Raji (cell line): ENCODE measurements around the gene PRAMEF9.
"Not testable (repeated sequence)": the region's sequence is repeated elsewhere in the genome, so short reads cannot be mapped to it uniquely, and the experiment has no call there.

Source experiments
- POLR2A ChIP-seq: IDR thresholded peaks from 2 replicates; pipeline ENCODE4 v1.6.1; 2011; ENCODE audit warnings: low read depth, low read length, control low read depth; ENCODE audit not compliant: insufficient read depth

Gene PRAMEF9

DNA sequence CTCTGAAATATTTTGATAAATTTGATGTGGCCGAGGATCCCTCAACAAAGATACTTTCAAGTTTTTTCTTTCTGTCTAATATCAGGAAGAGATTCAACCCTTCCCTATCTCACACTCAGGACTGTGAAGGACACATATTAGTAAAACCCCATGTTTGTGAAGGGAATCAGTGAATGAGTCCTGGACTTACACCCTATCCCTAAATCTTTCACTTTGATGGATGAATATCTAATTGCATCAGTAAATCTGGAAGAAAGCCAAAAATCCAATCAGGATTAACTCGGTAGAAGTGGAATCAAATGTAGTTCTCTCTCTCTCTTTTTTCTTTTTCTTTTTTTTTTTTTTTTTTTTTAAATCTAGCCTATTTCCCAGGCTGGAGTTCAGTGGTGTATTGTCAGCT lies at the start of gene PRAMEF9:
Gene PRAMEF9, plus strand, starts transcription at position 301 of the 400 bp plus-strand sequence. CDS start 3,433 bp downstream, outside the sequence.
- TF ChIP-seq POLR2A, result not testable (repeated sequence)

DNA sequence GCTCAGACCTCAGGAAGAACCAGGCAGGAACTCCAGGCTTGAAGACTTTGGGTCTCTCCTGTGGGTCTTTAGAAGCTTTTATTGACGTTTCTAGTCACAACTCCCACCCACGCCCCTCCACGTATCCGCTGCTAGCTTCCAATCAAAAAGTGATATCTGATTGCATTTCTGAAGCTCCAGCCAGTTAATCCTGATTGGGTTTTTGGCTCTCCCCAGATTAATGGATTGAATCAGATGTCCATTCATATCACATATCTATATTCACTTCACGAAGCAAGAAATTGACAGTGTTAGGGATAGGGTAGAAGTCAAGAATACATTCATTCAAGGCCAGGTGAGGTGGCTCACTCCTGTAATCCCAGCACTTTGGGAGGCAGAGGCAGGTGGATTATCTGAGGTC lies 15.7 kb upstream of the PRAMEF9 start, which contains the start of gene PRAMEF26:
Gene PRAMEF26, minus strand, starts transcription at position 101 of the 400 bp plus-strand sequence. CDS start 2,914 bp downstream, outside the sequence.
- TF ChIP-seq POLR2A, result not testable (repeated sequence)

DNA sequence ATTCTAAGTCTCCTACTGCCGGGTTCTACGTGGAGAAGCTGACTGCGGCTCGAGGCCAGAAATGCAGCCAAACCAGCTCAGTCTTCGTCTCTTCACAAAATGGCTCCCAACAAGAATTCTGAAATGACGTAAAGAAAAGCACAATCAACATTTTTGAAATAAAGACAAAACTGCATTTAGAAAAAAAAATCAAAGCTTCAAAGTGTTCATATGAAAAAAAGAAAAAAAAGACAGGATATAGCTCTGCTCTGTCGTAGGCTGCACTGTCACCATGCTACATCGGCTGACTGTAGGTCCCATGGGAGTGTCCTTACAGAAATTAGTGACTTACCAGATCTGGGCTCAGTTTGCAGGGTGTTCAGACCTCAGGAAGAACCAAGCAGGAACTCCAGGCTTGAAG lies 6.1 kb upstream of the PRAMEF9 start, which contains the start of gene HNRNPCL4:
Gene HNRNPCL4, minus strand, starts transcription at position 101 of the 400 bp plus-strand sequence. CDS start 164 bp downstream, outside the sequence.
- not testable (repeated sequence) for TF ChIP-seq POLR2A

DNA sequence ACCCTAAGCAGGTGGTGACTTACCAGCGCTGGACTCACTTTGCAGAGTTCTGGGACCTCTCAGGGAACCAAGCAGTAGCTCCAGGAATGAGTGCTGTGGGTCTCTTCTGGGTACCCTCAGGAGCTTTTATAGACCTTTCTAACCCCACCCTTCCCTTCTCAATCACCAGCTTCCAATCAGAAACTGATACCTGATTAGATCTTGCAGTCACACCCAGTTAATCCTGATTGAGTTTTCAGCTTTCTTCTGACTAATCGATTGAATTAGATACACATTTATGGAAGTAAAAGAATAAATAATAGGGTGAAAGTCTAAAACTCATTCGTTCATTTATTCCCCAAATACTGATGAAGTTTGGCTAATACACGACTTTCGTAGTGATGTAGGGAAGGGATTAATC lies 29.7 kb downstream of the PRAMEF9 start, which contains the start of gene PRAMEF13:
Gene PRAMEF13, minus strand, starts transcription at position 101 of the 400 bp plus-strand sequence. CDS start 1,820 bp downstream, outside the sequence.
- not testable (repeated sequence) for TF ChIP-seq POLR2A

DNA sequence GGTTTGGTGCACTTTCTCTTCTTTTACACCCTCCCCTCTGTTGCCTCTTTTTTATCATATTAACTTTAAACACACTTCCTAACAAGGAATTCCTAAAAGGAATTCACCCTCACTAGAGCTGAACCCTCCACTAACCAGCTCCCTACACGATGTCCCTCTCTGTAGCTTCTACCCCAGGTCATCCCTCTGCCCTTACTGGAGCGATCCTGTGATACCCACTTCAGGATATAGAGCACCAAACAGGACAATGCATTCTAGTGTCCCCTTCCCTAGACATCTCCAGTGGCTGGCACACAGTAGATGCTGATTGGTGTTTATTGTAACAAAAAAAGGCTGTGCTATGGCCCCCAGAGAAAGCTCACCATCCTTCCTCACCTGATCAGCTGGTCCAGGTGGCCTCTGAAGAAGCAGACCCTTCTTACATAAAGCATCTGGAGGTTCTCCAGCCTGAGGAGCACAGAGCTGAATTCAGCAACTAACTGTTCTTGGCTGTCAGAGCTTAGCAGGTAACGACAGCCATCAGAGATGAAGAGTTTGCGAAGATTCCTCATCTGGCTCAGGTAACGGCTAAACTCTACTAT lies 52.9 kb downstream of the PRAMEF9 start:
- TF ChIP-seq POLR2A, result no peak

DNA sequence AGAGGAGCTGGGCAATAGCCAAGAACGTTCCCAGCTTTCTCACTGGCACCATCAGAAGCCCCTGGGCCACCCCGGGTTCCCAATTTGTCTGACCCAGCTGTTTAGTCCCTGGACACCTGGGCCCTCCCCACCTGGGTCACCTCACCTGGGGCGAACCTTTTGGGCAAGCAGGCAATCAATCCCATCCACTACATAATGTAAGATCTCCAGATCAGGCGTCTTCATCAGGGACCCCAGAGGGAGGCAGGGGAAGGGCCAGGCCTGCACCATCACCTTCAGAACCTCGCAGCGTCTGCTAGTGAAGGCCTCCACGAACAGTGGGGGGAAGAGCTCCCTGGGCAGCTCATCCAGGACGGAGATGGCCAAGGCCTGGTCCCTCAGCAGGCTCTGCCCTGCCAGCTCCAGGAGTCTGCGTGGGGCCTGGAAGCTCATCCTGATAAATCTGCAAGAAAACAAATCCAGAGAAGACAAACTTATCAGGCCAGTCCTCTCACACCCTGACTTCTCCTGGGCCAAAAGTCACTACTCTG lies 54.1 kb downstream of the PRAMEF9 start, which contains the start of gene PRAMEF18:
Gene PRAMEF18, minus strand, starts transcription at position 480 of the 530 bp plus-strand sequence. Its CDS starts 48 bp downstream, at position 432.
- TF ChIP-seq POLR2A, result not testable (repeated sequence)

DNA sequence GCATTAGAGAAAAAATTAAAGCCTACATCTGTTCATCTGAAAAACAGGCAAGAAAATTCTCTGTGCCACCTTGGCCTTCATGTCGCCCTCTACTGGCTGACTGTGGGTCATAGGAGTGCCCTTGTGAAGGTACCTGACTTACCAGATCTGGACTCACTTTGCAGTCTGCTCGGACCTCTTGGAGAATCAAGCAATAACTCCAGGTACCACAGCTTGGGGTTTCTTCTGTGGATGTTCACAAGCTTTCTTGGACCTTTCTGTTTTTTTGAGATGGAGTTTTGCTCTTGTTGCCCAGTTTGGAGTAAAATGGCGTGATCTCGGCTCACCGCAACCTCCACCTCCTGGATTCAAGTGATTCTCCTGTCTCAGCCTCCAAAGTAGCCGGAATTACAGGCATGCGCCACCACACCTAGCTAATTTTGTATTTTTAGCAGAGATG lies 56.7 kb downstream of the PRAMEF9 start:
- TF ChIP-seq POLR2A, result no peak
